ENCODE data around the gene C1QTNF12. TPM values are rescaled to one million over a fixed set of nuclear protein-coding genes. Genes with fewer than 3 reads are reported as not detected.

Gene C1QTNF12
- total RNA-seq, 2 experiments from 2014 or later, result 1.8 to 6.1 TPM

- H2AFZ ChIP-seq (ENCODE audit: low read length), result no peak overlapping the region
- DNase-seq (ENCODE audit: low spot score), result no peak
- no peak overlapping the region for H3K27ac ChIP-seq (ENCODE audit: low read depth, low read length, poor library complexity, severe bottlenecking)
- CTCF ChIA-PET (ENCODE audit: unreplicated experiment), result no interaction called here
- no peaks in the 10 kb centered on the region for H3K9me3 ChIP-seq (ENCODE audit: low read length)
- peaks cover 36% of the 10 kb centered on the region for H3K79me2 ChIP-seq (ENCODE audit: insufficient read depth, low read depth, low read length)
- no peaks in the 10 kb centered on the region for H4K20me1 ChIP-seq (ENCODE audit: insufficient read depth, low read length)
- no peak overlapping the region for H3K4me3 ChIP-seq (ENCODE audit: low read depth, low read length, poor library complexity, severe bottlenecking)
- no TSS peak for BruUV-seq (replicated peaks)
- H3K4me1 ChIP-seq (ENCODE audit: insufficient read depth, low read length, poor library complexity, severe bottlenecking), result peaks cover 21% of the 10 kb centered on the region
- POLR2A ChIA-PET, result no interaction called here
- TF ChIP-seq EZH2phosphoT487 (IDR thresholded peaks at IDR 0.05; ENCODE audit: borderline replicate concordance, low read depth, low read length), result no peak
- TF ChIP-seq CTCF (conservative IDR thresholded peaks at IDR 0.05; ENCODE audit: low read length), result no peak
- intact Hi-C loops (cut with micrococcal nuclease; ENCODE audit: unreplicated experiment), result loop anchor here (10.0 kb wide), 1 partner anchor 200 kb away; no protein-coding TSS in a partner anchor
- no peak overlapping the region for H3K4me2 ChIP-seq (ENCODE audit: low read length)
- no peaks in the 10 kb centered on the region for H3K36me3 ChIP-seq (ENCODE audit: insufficient read depth, low read length)
- no peaks in the 10 kb centered on the region for H3K9me2 ChIP-seq (ENCODE audit: insufficient read depth, low read length)
Observed at GRCh38 chr1:1235016-1235744, 11.3 kb downstream of the C1QTNF12 start.

- no peak overlapping the region for H2AFZ ChIP-seq (ENCODE audit: low read length)
- no peaks in the 10 kb centered on the region for H3K9me2 ChIP-seq (ENCODE audit: insufficient read depth, low read length)
- H3K79me2 ChIP-seq (ENCODE audit: insufficient read depth, low read depth, low read length), result peaks cover 45% of the 10 kb centered on the region
- no peaks in the 10 kb centered on the region for H4K20me1 ChIP-seq (ENCODE audit: insufficient read depth, low read length)
- intact Hi-C loops (cut with micrococcal nuclease; ENCODE audit: unreplicated experiment), result loop anchor here (5.0 to 10.0 kb wide), 2 partner anchors 73 to 199 kb away; partner anchors contain the start of genes ACAP3 and PUSL1
- H3K9me3 ChIP-seq (ENCODE audit: low read length), result no peaks in the 10 kb centered on the region
- no TSS peak for BruUV-seq (replicated peaks)
- TF ChIP-seq EZH2phosphoT487 (IDR thresholded peaks at IDR 0.05; ENCODE audit: borderline replicate concordance, low read depth, low read length), result no peak
- TF ChIP-seq CTCF (conservative IDR thresholded peaks at IDR 0.05; ENCODE audit: low read length), result no peak
- peak overlapping the region; percentile 70; the same call in 1 of the 2 replicates for H3K4me2 ChIP-seq (ENCODE audit: low read length)
- H3K4me1 ChIP-seq (ENCODE audit: insufficient read depth, low read length, poor library complexity, severe bottlenecking), result peaks cover 28% of the 10 kb centered on the region
- CTCF ChIA-PET (ENCODE audit: unreplicated experiment), result no interaction called here
- no peak overlapping the region for H3K4me3 ChIP-seq (ENCODE audit: low read depth, low read length, poor library complexity, severe bottlenecking)
- peaks cover 9% of the 10 kb centered on the region for H3K36me3 ChIP-seq (ENCODE audit: insufficient read depth, low read length)
- no peak overlapping the region for H3K27ac ChIP-seq (ENCODE audit: low read depth, low read length, poor library complexity, severe bottlenecking)
- no peak for DNase-seq (ENCODE audit: low spot score)
- POLR2A ChIA-PET, result no interaction called here
Observed at GRCh38 chr1:1234180-1234808, 12.2 kb downstream of the C1QTNF12 start.

GRCh38 chr1:1233567-1233892, 13.0 kb downstream of the C1QTNF12 start:
- no TSS peak for BruUV-seq (replicated peaks)
- Histone ChIP-seq H2AFZ (ENCODE audit: low read length) (no peak overlapping the region), H3K4me2 (ENCODE audit: low read length) (peak overlapping the region; percentile 70), H3K79me2 (ENCODE audit: insufficient read depth, low read depth, low read length) (peaks cover 52% of the 10 kb centered on the region), H4K20me1 (ENCODE audit: insufficient read depth, low read length) (no peaks in the 10 kb centered on the region), H3K27ac (ENCODE audit: low read depth, low read length, poor library complexity, severe bottlenecking) (no peak overlapping the region), H3K36me3 (ENCODE audit: insufficient read depth, low read length) (peaks cover 16% of the 10 kb centered on the region), H3K4me1 (ENCODE audit: insufficient read depth, low read length, poor library complexity, severe bottlenecking) (peaks cover 28% of the 10 kb centered on the region), H3K9me3 (ENCODE audit: low read length) (no peaks in the 10 kb centered on the region), H3K9me2 (ENCODE audit: insufficient read depth, low read length) (no peaks in the 10 kb centered on the region), H3K4me3 (ENCODE audit: low read depth, low read length, poor library complexity, severe bottlenecking) (peak overlapping the region; percentile 69)
- ChIA-PET POLR2A (no interaction called here), CTCF (ENCODE audit: unreplicated experiment) (no interaction called here)
- intact Hi-C loops (cut with micrococcal nuclease; ENCODE audit: unreplicated experiment), result loop anchor here (5.0 to 10.0 kb wide), 2 partner anchors 74 to 199 kb away; partner anchors contain the start of genes ACAP3 and PUSL1
- TF ChIP-seq CTCF (conservative IDR thresholded peaks at IDR 0.05; ENCODE audit: low read length) (no peak), EZH2phosphoT487 (IDR thresholded peaks at IDR 0.05; ENCODE audit: borderline replicate concordance, low read depth, low read length) (no peak)
- no peak for DNase-seq (ENCODE audit: low spot score)

All from OCI-LY7 (cell line).